OCI-LY1 (cell line): ENCODE data around the gene GAL3ST1.

ENCODE experiments used
- H2AFZ ChIP-seq: fragments of 200-600 bp; sonication (generic), shearing (Covaris generic); 2 replicates; pipeline ENCODE4 v1.6.0; 2014; ENCODE audit warnings: antibody characterized with exemption, mild to moderate bottlenecking, low read length
- H3F3A ChIP-seq: fragments of 200-600 bp; sonication (generic), shearing (Covaris generic); 2 replicates; pipeline ENCODE4 v1.6.0; 2014; ENCODE audit warnings: mild to moderate bottlenecking, antibody characterized with exemption, low read length, moderate library complexity; ENCODE audit not compliant: insufficient read depth
- H3K27ac ChIP-seq: fragments of 200-600 bp; sonication (generic); 2 replicates; pipeline ENCODE4 v1.5.1; 2014; ENCODE audit warnings: low read length, mixed run types, mild to moderate bottlenecking, low read depth; ENCODE audit not compliant: poor library complexity, severe bottlenecking
- H3K27me3 ChIP-seq: fragments of 200-600 bp; sonication (generic); 2 replicates; pipeline ENCODE4 v1.6.0; 2014; ENCODE audit warnings: antibody characterized with exemption, mild to moderate bottlenecking, low read length, moderate library complexity; ENCODE audit not compliant: insufficient read depth
- H3K36me3 ChIP-seq: fragments of 200-600 bp; sonication (generic); 2 replicates; pipeline ENCODE4 v1.6.1; 2014; ENCODE audit warnings: mild to moderate bottlenecking, antibody characterized with exemption, low read length, moderate library complexity, mixed read lengths; ENCODE audit not compliant: insufficient read depth
- H3K4me1 ChIP-seq: fragments of 200-600 bp; sonication (generic); 2 replicates; pipeline ENCODE4 v1.5.1; 2014; ENCODE audit warnings: mild to moderate bottlenecking, low read length, moderate library complexity; ENCODE audit not compliant: insufficient read depth, severe bottlenecking
- H3K4me2 ChIP-seq: fragments of 200-600 bp; sonication (generic), shearing (Covaris generic); 2 replicates; pipeline ENCODE4 v1.6.1; 2014; ENCODE audit warnings: low read length
- H3K4me3 ChIP-seq: fragments of 200-600 bp; sonication (generic); 2 replicates; pipeline ENCODE4 v1.5.1; 2014; ENCODE audit warnings: low read length, low read depth, mild to moderate bottlenecking, mixed read lengths; ENCODE audit not compliant: poor library complexity, severe bottlenecking
- H3K79me2 ChIP-seq: fragments of 200-600 bp; shearing (Covaris generic); 2 replicates; pipeline ENCODE4 v1.6.1; 2016; ENCODE audit warnings: mixed run types, low read length, mixed read lengths; ENCODE audit not compliant: insufficient read depth
- H3K9ac ChIP-seq: fragments of 200-600 bp; sonication (generic), shearing (Covaris generic); 2 replicates; pipeline ENCODE4 v1.6.1; 2014; ENCODE audit warnings: mild to moderate bottlenecking, low read length, mixed read lengths
- H3K9me2 ChIP-seq: fragments of 200-600 bp; sonication (generic), shearing (Covaris generic); 2 replicates; pipeline ENCODE4 v1.6.1; 2014; ENCODE audit warnings: low read depth, mild to moderate bottlenecking, low read length, mixed read lengths
- H3K9me3 ChIP-seq: fragments of 200-600 bp; shearing (Covaris generic); 2 replicates; pipeline ENCODE4 v1.6.1; 2014; ENCODE audit warnings: low read length, mixed read lengths
- H4K20me1 ChIP-seq: fragments of 200-600 bp; sonication (generic), shearing (Covaris generic); 2 replicates; pipeline ENCODE4 v1.6.0; 2016; ENCODE audit warnings: mild to moderate bottlenecking, low read length; ENCODE audit not compliant: insufficient read depth
- EZH2 ChIP-seq: fragments of 200-600 bp; sonication (generic), shearing (Covaris generic); IDR thresholded peaks from 2 replicates; pipeline ENCODE4 v1.8.0; 2017; ENCODE audit warnings: borderline replicate concordance, mixed run types, mild to moderate bottlenecking, antibody characterized with exemption, low read length, moderate library complexity, mixed read lengths
- TF ChIP-seq, protein P1 (sequence below): fragments of 200-600 bp; sonication (generic), shearing (Covaris generic); IDR thresholded peaks from 2 replicates; pipeline ENCODE4 v1.5.1; 2017; ENCODE audit warnings: mild to moderate bottlenecking, antibody characterized with exemption, low read length, moderate library complexity, mixed read lengths

The GAL3ST1 gene

DNA sequence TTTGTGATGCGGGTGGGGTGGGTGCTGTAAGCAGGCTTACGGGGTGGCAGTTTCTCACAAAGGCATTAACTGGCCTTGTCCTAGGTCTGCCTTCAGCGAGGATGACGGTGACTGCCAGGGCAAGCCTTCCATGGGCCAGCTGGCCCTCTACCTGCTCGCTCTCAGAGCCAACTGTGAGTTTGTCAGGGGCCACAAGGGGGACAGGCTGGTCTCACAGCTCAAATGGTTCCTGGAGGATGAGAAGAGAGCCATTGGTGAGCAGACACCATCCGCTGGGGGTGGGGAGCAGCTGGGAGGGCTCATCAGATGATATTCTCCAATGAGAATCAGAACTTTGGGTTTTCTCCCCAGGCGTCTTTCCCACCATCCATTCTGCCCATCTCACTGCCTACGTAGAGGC is 38.3 kb upstream of the GAL3ST1 start:
- H3K9me2 ChIP-seq = no peaks in the 10 kb centered on the region
- no peak for TF ChIP-seq EZH2
- TF ChIP-seq, protein P1, sequence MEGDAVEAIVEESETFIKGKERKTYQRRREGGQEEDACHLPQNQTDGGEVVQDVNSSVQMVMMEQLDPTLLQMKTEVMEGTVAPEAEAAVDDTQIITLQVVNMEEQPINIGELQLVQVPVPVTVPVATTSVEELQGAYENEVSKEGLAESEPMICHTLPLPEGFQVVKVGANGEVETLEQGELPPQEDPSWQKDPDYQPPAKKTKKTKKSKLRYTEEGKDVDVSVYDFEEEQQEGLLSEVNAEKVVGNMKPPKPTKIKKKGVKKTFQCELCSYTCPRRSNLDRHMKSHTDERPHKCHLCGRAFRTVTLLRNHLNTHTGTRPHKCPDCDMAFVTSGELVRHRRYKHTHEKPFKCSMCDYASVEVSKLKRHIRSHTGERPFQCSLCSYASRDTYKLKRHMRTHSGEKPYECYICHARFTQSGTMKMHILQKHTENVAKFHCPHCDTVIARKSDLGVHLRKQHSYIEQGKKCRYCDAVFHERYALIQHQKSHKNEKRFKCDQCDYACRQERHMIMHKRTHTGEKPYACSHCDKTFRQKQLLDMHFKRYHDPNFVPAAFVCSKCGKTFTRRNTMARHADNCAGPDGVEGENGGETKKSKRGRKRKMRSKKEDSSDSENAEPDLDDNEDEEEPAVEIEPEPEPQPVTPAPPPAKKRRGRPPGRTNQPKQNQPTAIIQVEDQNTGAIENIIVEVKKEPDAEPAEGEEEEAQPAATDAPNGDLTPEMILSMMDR = no peak

DNA sequence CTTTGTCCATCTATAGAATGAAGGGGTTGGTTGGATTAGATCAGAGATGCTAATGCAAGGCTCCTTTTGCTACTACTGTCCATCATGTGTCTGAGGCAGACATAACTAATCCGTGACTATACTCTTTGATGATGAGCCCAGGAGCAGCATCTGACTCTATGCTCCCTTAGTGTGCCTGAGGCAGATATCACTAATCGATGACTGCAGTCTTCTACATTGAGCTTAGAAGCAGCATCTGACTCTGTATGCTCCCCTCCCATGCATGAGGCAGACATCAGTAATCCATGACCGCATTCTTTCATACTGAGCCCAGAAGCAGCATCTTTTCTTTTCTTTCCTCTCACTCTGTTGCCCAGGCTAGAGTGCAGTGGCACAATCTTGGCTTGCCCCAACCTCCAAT is 36.7 kb upstream of the GAL3ST1 start:
- H3K4me2 ChIP-seq = no peak overlapping the region
- H3K4me1 ChIP-seq = peaks cover 12% of the 10 kb centered on the region
- H2AFZ ChIP-seq = no peak overlapping the region
- H3K27me3 ChIP-seq = no peaks in the 10 kb centered on the region
- no peaks in the 10 kb centered on the region for H3K9me3 ChIP-seq
- no peaks in the 10 kb centered on the region for H4K20me1 ChIP-seq
- H3K9ac ChIP-seq = no peak overlapping the region
- no peaks in the 10 kb centered on the region for H3K79me2 ChIP-seq
- H3K27ac ChIP-seq = no peak overlapping the region
- H3K4me3 ChIP-seq = no peak overlapping the region
- no peaks in the 10 kb centered on the region for H3K36me3 ChIP-seq
- no peaks in the 10 kb centered on the region for H3F3A ChIP-seq
- TF ChIP-seq, protein P1 = no peak
- H3K9me2 ChIP-seq = no peaks in the 10 kb centered on the region

More for the DNA sequence above, 38.3 kb upstream of the GAL3ST1 start:
- Histone ChIP-seq H3K4me3 (no peak overlapping the region), H3K27me3 (no peaks in the 10 kb centered on the region), H3F3A (no peaks in the 10 kb centered on the region), H2AFZ (no peak overlapping the region), H3K9ac (no peak overlapping the region), H3K36me3 (no peaks in the 10 kb centered on the region), H3K4me2 (no peak overlapping the region), H3K27ac (no peak overlapping the region), H3K79me2 (no peaks in the 10 kb centered on the region), H3K4me1 (no peaks in the 10 kb centered on the region), H4K20me1 (no peaks in the 10 kb centered on the region), H3K9me3 (no peaks in the 10 kb centered on the region)

DNA sequence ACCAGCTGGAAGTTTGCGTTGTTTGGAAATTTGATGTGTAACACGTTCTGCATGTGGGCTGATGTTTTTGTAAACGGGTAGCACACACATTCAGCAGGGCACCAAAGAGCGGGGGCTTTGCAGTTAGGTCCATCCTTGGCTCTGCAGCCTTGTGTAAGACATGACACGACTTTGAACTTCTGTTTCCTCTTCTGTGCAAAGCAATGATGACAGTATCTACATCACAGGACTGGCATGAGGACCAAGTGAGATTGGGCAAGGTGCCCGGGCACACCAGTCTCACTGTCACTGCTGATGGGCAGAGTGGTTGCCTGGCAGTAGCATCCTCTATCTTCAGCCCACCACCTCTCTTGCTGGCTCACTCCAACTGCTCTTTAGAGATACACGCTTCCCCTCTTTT is 35.8 kb upstream of the GAL3ST1 start:
- H3K9me2 ChIP-seq = no peaks in the 10 kb centered on the region
- H3K9ac ChIP-seq = no peak overlapping the region
- H3K4me2 ChIP-seq = no peak overlapping the region
- peaks cover 21% of the 10 kb centered on the region for H3K4me1 ChIP-seq
- H3F3A ChIP-seq = no peaks in the 10 kb centered on the region
- H3K27ac ChIP-seq = no peak overlapping the region
- no peaks in the 10 kb centered on the region for H3K79me2 ChIP-seq
- no peaks in the 10 kb centered on the region for H4K20me1 ChIP-seq
- no peaks in the 10 kb centered on the region for H3K9me3 ChIP-seq
- H3K4me3 ChIP-seq = no peak overlapping the region
- no peak overlapping the region for H2AFZ ChIP-seq
- H3K36me3 ChIP-seq = no peaks in the 10 kb centered on the region
- TF ChIP-seq EZH2 = no peak
- H3K27me3 ChIP-seq = no peaks in the 10 kb centered on the region
